Measurements from ENCODE around the gene GNB1. TPM values are rescaled to one million over a fixed set of nuclear protein-coding genes. Genes with fewer than 3 reads are reported as not detected.
A peak's percentile ranks its signal among the peaks of the same experiment; 100 is the strongest.
"Not testable (repeated sequence)": the region's sequence is repeated elsewhere in the genome, so short reads cannot be mapped to it uniquely, and the experiment has no call there.

Gene GNB1
- total RNA-seq, 1 experiment from 2014 or later = 339 TPM

DNA sequence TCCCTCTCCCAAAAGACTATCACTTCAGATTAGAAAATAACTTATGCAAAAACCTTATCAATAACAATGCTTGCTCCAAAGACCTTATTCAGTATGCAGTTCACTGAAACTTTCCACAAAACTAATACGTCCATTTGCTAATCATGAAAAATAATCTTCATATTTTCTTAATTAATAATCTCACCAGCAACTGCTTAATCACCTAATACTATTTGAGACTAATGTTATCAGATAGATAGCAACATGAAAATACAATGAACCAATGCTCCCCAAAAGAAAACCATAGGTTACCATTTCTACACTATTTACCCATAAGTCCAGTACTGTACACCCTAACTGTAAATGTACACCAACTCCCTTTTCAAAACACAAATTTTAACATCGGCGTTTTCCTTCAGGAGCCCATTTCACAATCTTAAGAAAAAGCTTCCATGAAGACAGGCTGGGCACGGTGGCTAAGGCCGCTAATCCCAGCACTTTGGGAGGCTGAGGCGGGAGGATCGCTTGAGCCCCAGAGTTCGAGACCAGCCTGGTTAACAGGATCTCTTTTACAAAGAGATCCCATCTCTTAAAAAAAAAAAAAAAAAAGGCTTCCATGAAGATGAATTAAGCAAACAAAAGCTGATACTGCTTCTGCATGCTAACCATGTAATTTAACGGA is 1.7 kb downstream of the GNB1 start:
- POLR2A ChIA-PET = interaction anchor here (1.2 kb wide), 1 partner anchor 20 kb away, joined by 3 read pairs; no protein-coding TSS in a partner anchor

DNA sequence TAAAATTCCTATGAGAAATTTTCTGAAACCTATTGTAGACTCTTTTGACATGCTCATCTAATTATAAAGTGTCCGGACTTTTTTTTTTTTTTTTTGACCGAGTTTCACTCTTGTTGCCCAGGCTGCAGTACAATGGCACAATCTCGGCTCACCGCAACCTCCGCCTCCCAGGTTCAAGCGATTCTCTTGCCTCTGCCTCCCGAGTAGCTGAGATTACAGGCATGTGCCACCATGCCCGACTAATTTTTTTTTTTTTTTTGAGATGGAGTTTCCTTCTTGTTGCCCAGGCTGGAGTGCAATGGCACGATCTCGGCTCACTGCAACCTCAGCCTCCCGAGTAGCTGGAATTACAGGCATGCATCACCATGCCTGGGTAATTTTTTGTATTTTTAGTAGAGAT is 7.0 kb downstream of the GNB1 start:
- H3K27me3 Mint-ChIP-seq (ENCODE audit: low read depth); DNase-seq (ENCODE audit: low spot score); H3K9me3 Mint-ChIP-seq; ATAC-seq; H3K4me3 Mint-ChIP-seq: not testable (repeated sequence)
- ChIA-PET POLR2A (interaction anchor here (0.6 kb wide), 1 partner anchor 10 kb away, joined by 3 read pairs; no protein-coding TSS in a partner anchor), CTCF (interaction anchor here (1.4 kb wide), 1 partner anchor 95 kb away, joined by 4 read pairs; no protein-coding TSS in a partner anchor)
- Mint-ChIP-seq H3K4me1 (peaks cover 58% of the 10 kb centered on the region), H3K36me3 (peaks cover 15% of the 10 kb centered on the region), H3K27ac (peak overlapping the region; percentile 78; the same call in 1 of the 2 replicates)

More for the DNA sequence above, 1.7 kb downstream of the GNB1 start:
- DNase-seq (ENCODE audit: low spot score) = no peak
- Mint-ChIP-seq H3K9me3 (peaks cover 4% of the 10 kb centered on the region; the same call in 1 of the 2 replicates), H3K27ac (peak overlapping the region; percentile 24; the same call in 1 of the 2 replicates), H3K4me3 (peak overlapping the region; percentile 81), H3K27me3 (ENCODE audit: low read depth) (no peaks in the 10 kb centered on the region), H3K36me3 (peaks cover 10% of the 10 kb centered on the region), H3K4me1 (peaks cover 41% of the 10 kb centered on the region)
- CTCF ChIA-PET = interaction anchor here (0.6 to 1.2 kb wide), 4 partner anchors 19 to 155 kb away, joined by 3 to 5 read pairs (median 4); no protein-coding TSS in a partner anchor
- no peak for TF ChIP-seq ZBTB21 (CRISPR knock-in tag; IDR thresholded peaks at IDR 0.05; ENCODE audit: borderline replicate concordance)
- TF ChIP-seq, protein P1, sequence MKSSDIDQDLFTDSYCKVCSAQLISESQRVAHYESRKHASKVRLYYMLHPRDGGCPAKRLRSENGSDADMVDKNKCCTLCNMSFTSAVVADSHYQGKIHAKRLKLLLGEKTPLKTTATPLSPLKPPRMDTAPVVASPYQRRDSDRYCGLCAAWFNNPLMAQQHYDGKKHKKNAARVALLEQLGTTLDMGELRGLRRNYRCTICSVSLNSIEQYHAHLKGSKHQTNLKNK (CRISPR knock-in tag; IDR thresholded peaks at IDR 0.05) = no peak
- no peak for TF ChIP-seq FOXJ3 (CRISPR knock-in tag; IDR thresholded peaks at IDR 0.05; ENCODE audit: borderline replicate concordance)
- TF ChIP-seq, protein P2, sequence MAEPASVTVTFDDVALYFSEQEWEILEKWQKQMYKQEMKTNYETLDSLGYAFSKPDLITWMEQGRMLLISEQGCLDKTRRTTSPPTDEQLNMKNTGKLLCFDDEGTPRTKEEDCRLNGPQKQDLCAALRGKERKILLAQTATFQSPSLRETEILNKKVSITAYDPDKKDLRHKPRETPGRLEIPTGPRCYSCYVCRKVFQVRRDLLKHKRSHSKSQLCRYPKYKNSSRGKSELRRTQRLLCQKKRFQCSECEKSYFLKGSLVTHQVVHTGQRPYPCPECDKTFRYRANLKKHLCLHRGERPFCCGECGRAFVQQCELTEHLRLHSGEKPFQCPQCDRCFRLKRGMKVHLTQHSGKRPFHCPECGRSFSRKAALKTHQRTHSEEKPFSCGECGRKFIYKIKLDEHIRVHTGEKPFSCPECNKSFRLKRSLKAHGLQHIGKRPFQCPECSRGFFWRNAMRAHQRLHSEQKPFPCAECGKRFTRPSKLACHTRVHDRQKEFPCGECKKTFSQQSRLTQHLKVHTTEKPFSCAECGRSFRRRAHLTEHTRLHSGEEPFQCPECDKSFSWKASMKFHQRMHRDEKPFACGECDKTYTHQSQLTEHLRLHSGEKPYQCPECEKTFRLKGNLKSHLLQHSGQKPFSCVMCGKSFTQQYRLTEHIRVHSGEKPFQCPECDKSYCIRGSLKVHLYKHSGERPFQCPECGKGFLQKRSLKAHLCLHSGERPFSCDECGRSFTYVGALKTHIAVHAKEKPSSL (CRISPR knock-in tag; conservative IDR thresholded peaks at IDR 0.05) = no peak
- TF ChIP-seq, protein P3, sequence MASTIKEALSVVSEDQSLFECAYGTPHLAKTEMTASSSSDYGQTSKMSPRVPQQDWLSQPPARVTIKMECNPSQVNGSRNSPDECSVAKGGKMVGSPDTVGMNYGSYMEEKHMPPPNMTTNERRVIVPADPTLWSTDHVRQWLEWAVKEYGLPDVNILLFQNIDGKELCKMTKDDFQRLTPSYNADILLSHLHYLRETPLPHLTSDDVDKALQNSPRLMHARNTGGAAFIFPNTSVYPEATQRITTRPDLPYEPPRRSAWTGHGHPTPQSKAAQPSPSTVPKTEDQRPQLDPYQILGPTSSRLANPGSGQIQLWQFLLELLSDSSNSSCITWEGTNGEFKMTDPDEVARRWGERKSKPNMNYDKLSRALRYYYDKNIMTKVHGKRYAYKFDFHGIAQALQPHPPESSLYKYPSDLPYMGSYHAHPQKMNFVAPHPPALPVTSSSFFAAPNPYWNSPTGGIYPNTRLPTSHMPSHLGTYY (CRISPR knock-in tag; IDR thresholded peaks at IDR 0.05) = no peak
- no peak for TF ChIP-seq CREB1 (CRISPR knock-in tag; IDR thresholded peaks at IDR 0.05)
- TF ChIP-seq TP53 (CRISPR knock-in tag; IDR thresholded peaks at IDR 0.05) = no peak
- ATAC-seq = no peak

DNA sequence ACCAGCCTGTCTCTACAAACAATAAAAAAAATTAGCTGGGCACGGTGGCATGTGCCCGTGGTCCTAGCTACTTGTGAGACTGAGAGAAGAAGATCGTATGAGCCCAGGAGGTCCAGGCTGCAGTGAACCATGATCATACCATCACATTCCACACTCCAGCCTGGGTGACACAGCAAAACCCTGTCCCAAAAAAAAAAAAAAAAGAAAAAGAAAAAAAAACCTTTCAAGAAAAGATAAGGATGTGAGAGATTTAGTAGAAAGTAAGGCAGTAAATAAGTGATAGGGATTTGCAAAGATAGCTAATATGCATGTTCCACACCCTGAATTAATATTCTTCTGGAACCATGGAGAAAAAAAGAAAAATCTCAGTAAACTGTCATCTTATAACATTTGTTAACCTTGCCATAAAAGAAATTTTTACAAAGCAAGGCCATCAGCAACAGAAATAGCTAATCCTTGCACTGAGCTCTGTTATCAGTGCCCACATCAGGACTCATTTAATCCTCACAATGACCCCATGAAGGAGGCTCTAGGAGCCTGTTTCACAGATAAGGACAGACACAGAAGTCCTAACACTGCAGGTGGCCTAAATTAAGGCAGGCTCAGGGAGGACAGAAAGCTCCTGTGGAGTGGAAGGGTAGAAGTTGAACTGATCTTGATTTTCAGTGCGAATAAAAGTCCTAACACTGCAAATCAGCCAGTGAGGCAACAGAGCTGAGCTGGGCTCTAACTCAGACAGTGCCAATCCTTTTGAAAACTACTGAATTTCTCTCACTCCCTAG is 7.6 kb downstream of the GNB1 start:
- TF ChIP-seq TCF7 (CRISPR knock-in tag; IDR thresholded peaks at IDR 0.05; ENCODE audit: low read depth) (no peak), FOXJ3 (CRISPR knock-in tag; IDR thresholded peaks at IDR 0.05; ENCODE audit: borderline replicate concordance) (no peak), PRRX2 (CRISPR knock-in tag; IDR thresholded peaks at IDR 0.05) (no peak)
- TF ChIP-seq, protein P4, sequence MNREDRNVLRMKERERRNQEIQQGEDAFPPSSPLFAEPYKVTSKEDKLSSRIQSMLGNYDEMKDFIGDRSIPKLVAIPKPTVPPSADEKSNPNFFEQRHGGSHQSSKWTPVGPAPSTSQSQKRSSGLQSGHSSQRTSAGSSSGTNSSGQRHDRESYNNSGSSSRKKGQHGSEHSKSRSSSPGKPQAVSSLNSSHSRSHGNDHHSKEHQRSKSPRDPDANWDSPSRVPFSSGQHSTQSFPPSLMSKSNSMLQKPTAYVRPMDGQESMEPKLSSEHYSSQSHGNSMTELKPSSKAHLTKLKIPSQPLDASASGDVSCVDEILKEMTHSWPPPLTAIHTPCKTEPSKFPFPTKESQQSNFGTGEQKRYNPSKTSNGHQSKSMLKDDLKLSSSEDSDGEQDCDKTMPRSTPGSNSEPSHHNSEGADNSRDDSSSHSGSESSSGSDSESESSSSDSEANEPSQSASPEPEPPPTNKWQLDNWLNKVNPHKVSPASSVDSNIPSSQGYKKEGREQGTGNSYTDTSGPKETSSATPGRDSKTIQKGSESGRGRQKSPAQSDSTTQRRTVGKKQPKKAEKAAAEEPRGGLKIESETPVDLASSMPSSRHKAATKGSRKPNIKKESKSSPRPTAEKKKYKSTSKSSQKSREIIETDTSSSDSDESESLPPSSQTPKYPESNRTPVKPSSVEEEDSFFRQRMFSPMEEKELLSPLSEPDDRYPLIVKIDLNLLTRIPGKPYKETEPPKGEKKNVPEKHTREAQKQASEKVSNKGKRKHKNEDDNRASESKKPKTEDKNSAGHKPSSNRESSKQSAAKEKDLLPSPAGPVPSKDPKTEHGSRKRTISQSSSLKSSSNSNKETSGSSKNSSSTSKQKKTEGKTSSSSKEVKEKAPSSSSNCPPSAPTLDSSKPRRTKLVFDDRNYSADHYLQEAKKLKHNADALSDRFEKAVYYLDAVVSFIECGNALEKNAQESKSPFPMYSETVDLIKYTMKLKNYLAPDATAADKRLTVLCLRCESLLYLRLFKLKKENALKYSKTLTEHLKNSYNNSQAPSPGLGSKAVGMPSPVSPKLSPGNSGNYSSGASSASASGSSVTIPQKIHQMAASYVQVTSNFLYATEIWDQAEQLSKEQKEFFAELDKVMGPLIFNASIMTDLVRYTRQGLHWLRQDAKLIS (CRISPR knock-in tag; IDR thresholded peaks at IDR 0.05; ENCODE audit: borderline replicate concordance) = no peak
- ChIA-PET CTCF (interaction anchor here (0.7 to 1.6 kb wide), 4 partner anchors 17 to 94 kb away, joined by 3 to 5 read pairs (median 4); no protein-coding TSS in a partner anchor), POLR2A (interaction anchor here (0.6 to 1.0 kb wide), 2 partner anchors 9 to 101 kb away, joined by 3 read pairs; no protein-coding TSS in a partner anchor)
- peaks cover 57% of the 10 kb centered on the region for H3K4me1 Mint-ChIP-seq
- H3K36me3 Mint-ChIP-seq = peaks cover 21% of the 10 kb centered on the region
- ATAC-seq = peak; percentile 46
- H3K9me3 Mint-ChIP-seq = peaks cover 4% of the 10 kb centered on the region; the same call in 1 of the 2 replicates
- H3K27me3 Mint-ChIP-seq (ENCODE audit: low read depth) = no peaks in the 10 kb centered on the region
- DNase-seq (ENCODE audit: low spot score) = no peak
- peak overlapping the region; percentile 88 for H3K27ac Mint-ChIP-seq
- H3K4me3 Mint-ChIP-seq = no peak overlapping the region

Measured in WTC11 (cell line).